Measurements from ENCODE around the gene ADAMTS20. TPM values are rescaled to one million over a fixed set of nuclear protein-coding genes. Genes with fewer than 3 reads are reported as not detected.

ADAMTS20 gene
- total RNA-seq, 1 experiment from 2014 or later = 0.17 TPM

GRCh38 chr12:43590307-43590706 lies 38.3 kb upstream of the ADAMTS20 start:
- DNase-seq (ENCODE audit: low spot score) = no peak
- Histone ChIP-seq H3K27ac (ENCODE audit: low read depth, low read length, poor library complexity, severe bottlenecking) (no peak overlapping the region), H3K36me3 (ENCODE audit: insufficient read depth, low read length, poor library complexity, severe bottlenecking) (no peaks in the 10 kb centered on the region), H3K27me3 (replicated peaks; ENCODE audit: insufficient read depth, low read depth, low read length, poor library complexity) (no peaks in the 10 kb centered on the region), H3K4me3 (ENCODE audit: low read depth, low read length, poor library complexity, severe bottlenecking) (no peak overlapping the region), H3K4me1 (ENCODE audit: insufficient read depth, low read length, poor library complexity, severe bottlenecking) (no peaks in the 10 kb centered on the region), H3K9me3 (ENCODE audit: low read depth, low read length, poor library complexity, severe bottlenecking) (no peaks in the 10 kb centered on the region)
- POLR2A ChIA-PET (ENCODE audit: low non-redundant PET) = no interaction called here
- intact Hi-C loops (cut with micrococcal nuclease; ENCODE audit: unreplicated experiment) = no loop called here
- CTCF ChIA-PET = no interaction called here
- no TSS peak for BruUV-seq (replicated peaks)
- TF ChIP-seq CTCF (conservative IDR thresholded peaks at IDR 0.05; ENCODE audit: low read depth, low read length) = no peak
- TF ChIP-seq EZH2 (IDR thresholded peaks at IDR 0.05; ENCODE audit: borderline replicate concordance, low read depth, low read length, poor library complexity, severe bottlenecking) = no peak

- Histone ChIP-seq H3K4me1 (ENCODE audit: insufficient read depth, low read length, poor library complexity, severe bottlenecking) (no peaks in the 10 kb centered on the region), H3K27me3 (replicated peaks; ENCODE audit: insufficient read depth, low read depth, low read length, poor library complexity) (no peaks in the 10 kb centered on the region), H3K9me3 (ENCODE audit: low read depth, low read length, poor library complexity, severe bottlenecking) (no peaks in the 10 kb centered on the region), H3K27ac (ENCODE audit: low read depth, low read length, poor library complexity, severe bottlenecking) (no peak overlapping the region), H3K4me3 (ENCODE audit: low read depth, low read length, poor library complexity, severe bottlenecking) (no peak overlapping the region), H3K36me3 (ENCODE audit: insufficient read depth, low read length, poor library complexity, severe bottlenecking) (no peaks in the 10 kb centered on the region)
- DNase-seq (ENCODE audit: low spot score) = no peak
- BruUV-seq (replicated peaks) = no TSS peak
- CTCF ChIA-PET = no interaction called here
- POLR2A ChIA-PET (ENCODE audit: low non-redundant PET) = no interaction called here
- TF ChIP-seq CTCF (conservative IDR thresholded peaks at IDR 0.05; ENCODE audit: low read depth, low read length) = no peak
- no peak for TF ChIP-seq EZH2 (IDR thresholded peaks at IDR 0.05; ENCODE audit: borderline replicate concordance, low read depth, low read length, poor library complexity, severe bottlenecking)
- intact Hi-C loops (cut with micrococcal nuclease; ENCODE audit: unreplicated experiment) = no loop called here
Observed at GRCh38 chr12:43586646-43587245, 34.7 kb upstream of the ADAMTS20 start.

GRCh38 chr12:43585676-43586075 lies 33.7 kb upstream of the ADAMTS20 start:
- TF ChIP-seq CTCF (conservative IDR thresholded peaks at IDR 0.05; ENCODE audit: low read depth, low read length) (no peak), EZH2 (IDR thresholded peaks at IDR 0.05; ENCODE audit: borderline replicate concordance, low read depth, low read length, poor library complexity, severe bottlenecking) (no peak)
- no peak overlapping the region for H3K4me3 ChIP-seq (ENCODE audit: low read depth, low read length, poor library complexity, severe bottlenecking)
- H3K27ac ChIP-seq (ENCODE audit: low read depth, low read length, poor library complexity, severe bottlenecking) = no peak overlapping the region
- POLR2A ChIA-PET (ENCODE audit: low non-redundant PET) = no interaction called here
- no TSS peak for BruUV-seq (replicated peaks)
- CTCF ChIA-PET = no interaction called here
- intact Hi-C loops (cut with micrococcal nuclease; ENCODE audit: unreplicated experiment) = no loop called here
- no peaks in the 10 kb centered on the region for H3K36me3 ChIP-seq (ENCODE audit: insufficient read depth, low read length, poor library complexity, severe bottlenecking)
- no peaks in the 10 kb centered on the region for H3K4me1 ChIP-seq (ENCODE audit: insufficient read depth, low read length, poor library complexity, severe bottlenecking)
- no peaks in the 10 kb centered on the region for H3K9me3 ChIP-seq (ENCODE audit: low read depth, low read length, poor library complexity, severe bottlenecking)
- DNase-seq (ENCODE audit: low spot score) = no peak
- no peaks in the 10 kb centered on the region for H3K27me3 ChIP-seq (replicated peaks; ENCODE audit: insufficient read depth, low read depth, low read length, poor library complexity)

Data from A673 (cell line).